Heart left ventricle (tissue), 16 donors: ENCODE results near the gene SERPINB11. TPM values are rescaled to one million over a fixed set of nuclear protein-coding genes. Genes with fewer than 3 reads are reported as not detected.

ENCODE experiments used
- ATAC-seq, 4 donors: fragments of 200-7000 bp; cut with Tn5 transposase; one replicate each; pipeline ENCODE4 v1.9.1; 2020 to 2022; ENCODE audit warnings: moderate library complexity in 4 of 4, mild to moderate bottlenecking in 3 of 4, moderate number of reproducible peaks in 1 of 4
- DNase-seq, 5 donors: peaks; one replicate each; pipeline ENCODE4 v3.0.0-alpha.2; 2020
- H3K27ac ChIP-seq, 12 donors: fragments of 200-600 bp; sonication (generic) in 4 of 12; one replicate each; pipeline versions ENCODE4 v1.5.0 to v1.8.0; 2016 to 2022; ENCODE audit warnings: mild to moderate bottlenecking in 2 of 12
- H3K27me3 ChIP-seq, 9 donors: fragments of 200-600 bp; sonication (generic) in 2 of 9; one replicate each; pipeline versions ENCODE4 v1.5.1 to v1.8.0; 2016 to 2022; ENCODE audit warnings: mild to moderate bottlenecking in 3 of 9
- H3K36me3 ChIP-seq, 9 donors: fragments of 200-600 bp; sonication (generic) in 2 of 9; one replicate each; pipeline versions ENCODE4 v1.5.0 to v1.8.0; 2018 to 2022; ENCODE audit warnings: mild to moderate bottlenecking in 2 of 9
- H3K4me1 ChIP-seq, 12 donors: fragments of 200-600 bp; sonication (generic) in 4 of 12; one replicate each; pipeline versions ENCODE4 v1.5.0 to v1.8.0; 2016 to 2022; ENCODE audit warnings: mild to moderate bottlenecking in 3 of 12
- H3K4me3 ChIP-seq, 12 donors: fragments of 200-600 bp; sonication (generic) in 4 of 12; one replicate each; pipeline versions ENCODE4 v1.5.0 to v1.8.0; 2017 to 2022; ENCODE audit warnings: mild to moderate bottlenecking in 9 of 12, moderate library complexity in 4 of 12
- H3K9me3 ChIP-seq, 12 donors: fragments of 200-600 bp; sonication (generic) in 4 of 12; one replicate each; pipeline versions ENCODE4 v1.5.0 to v1.8.0; 2016 to 2022; ENCODE audit warnings: mild to moderate bottlenecking in 1 of 12
- CTCF ChIP-seq, 12 donors: fragments of 200-600 bp; sonication (generic) in 4 of 12; IDR thresholded peaks; one replicate each; pipeline versions ENCODE4 v1.5.0 to v1.8.0; 2018 to 2022; ENCODE audit warnings: antibody characterized with exemption in 12 of 12, mild to moderate bottlenecking in 5 of 12
- POLR2A ChIP-seq, 2 donors: fragments of 450-650 bp; IDR thresholded peaks; one replicate each; pipeline ENCODE4 v1.6.1; 2017; ENCODE audit warnings: antibody characterized with exemption in 2 of 2, mild to moderate bottlenecking in 2 of 2, moderate library complexity in 2 of 2
- WGBS, 4 donors: extraction: QIAGEN DNeasy Blood & Tissue Kit in 2 of 4; methylation state at CpG; one replicate each; pipeline versions ENCODE4 v1.1.5 to v1.1.7; 2013 to 2018; 5-methylcytosine and 5-hydroxymethylcytosine counted together
- intact Hi-C, 10 donors: fragments of 100-400 bp; cut with DNase I; formaldehyde crosslinking; loops; one replicate each; pipeline versions ENCODE4 v1.11.1 to v1.14.2; 2022
- polyA plus RNA-seq, 2 donors: library from polyadenylated mRNA; stranded (reverse); fragments of 200-250 nt; gene quantifications; one replicate each; pipeline ENCODE4 v1.2.3, GENCODE V29; 2013
- total RNA-seq, 9 donors: library from RNA; depleted of rRNA in 2 of 9; stranded (reverse); fragments of >200 nt in 2 of 9; fragmentation: NEBNext Ultra II Directional in 3 of 9; extraction: Animal tissue kit (Norgen Biotek cat#: 25700) in 3 of 9; gene quantifications; one replicate each; pipeline versions ENCODE4 v1.1.0 to v1.2.4, GENCODE V29; 2016 to 2023
- donor health status: ischemic (EF 13 %, LVEDD 7.1; RV severe dilation, severe dysfunction).
- donor health status: healthy with polysubstance abuse.
- donor health status: DM: no; HTN: yes; CAD: no.
- donor health status: DM: no; HTN: no; CAD: no.
- donor health status: ischemic (EF 25% LVEDD 6.9; RV normal size, moderate dysfunction).
- donor health status: ischemic (EF 25% LVEDD 5.7; RV mildly dilated, moderate dysfunction).
- donor health status: healthy.
- donor health status: DM: yes; HTN: yes; CAD: no.
- donor health status: ischemic (EF 35%, LVEDD 5.7; RV mildly dilated, moderate dysfunction).
- donor health status: nonischemic (EF 11% LVEDD 7.7; RV severe dilation, severe dysfunction).
- donor health status: DM: yes; HTN: yes; CAD: no.
- donor health status: PGD.
- donor health status: ischemic (EF 29% LVEDD 5.4; RV normal size, mild dysfunction).
- donor health status: nonischemic (EF 23%, LVEDD 6.1; RV moderate dilation, normal function).

The SERPINB11 gene
- total and polyA plus RNA-seq, 11 donors: not detected

GRCh38 chr18:63749489-63749888 lies 46.7 kb downstream of the SERPINB11 start:
- Histone ChIP-seq H3K4me1 (no peaks in the 10 kb centered on the region), H3K4me3 (no peak overlapping the region), H3K36me3 (no peaks in the 10 kb centered on the region), H3K27me3 (no peaks in the 10 kb centered on the region), H3K9me3 (peaks cover 0 to 10% (median 0%) of the 10 kb centered on the region in 12 donors), H3K27ac (no peak overlapping the region)
- DNase-seq (no peak), ATAC-seq (no peak)
- 50 to 75% (median 64%) methylated on average over 1 of the region's 1 CpG for WGBS, 4 donors
- TF ChIP-seq POLR2A (IDR thresholded peaks at IDR 0.05) (no peak), CTCF (IDR thresholded peaks at IDR 0.05) (no peak)
- intact Hi-C loops: no loop called here

GRCh38 chr18:63752636-63753035 lies 49.9 kb downstream of the SERPINB11 start:
- H3K9me3 ChIP-seq: peaks cover 0 to 10% (median 0%) of the 10 kb centered on the region in 12 donors
- H3K27ac ChIP-seq: no peak overlapping the region
- ATAC-seq (no peak), DNase-seq (no peak)
- H3K27me3 ChIP-seq: no peaks in the 10 kb centered on the region
- intact Hi-C loops: no loop called here
- no peaks in the 10 kb centered on the region for H3K4me1 ChIP-seq
- H3K36me3 ChIP-seq: no peaks in the 10 kb centered on the region
- no peak overlapping the region for H3K4me3 ChIP-seq
- TF ChIP-seq CTCF (IDR thresholded peaks at IDR 0.05): no peak
- no peak for TF ChIP-seq POLR2A (IDR thresholded peaks at IDR 0.05)
- WGBS, 4 donors: 60 to 70% (median 63%) methylated on average over 2 of the region's 2 CpGs

GRCh38 chr18:63753676-63754075 lies 50.9 kb downstream of the SERPINB11 start:
- DNase-seq: no peak
- Histone ChIP-seq H3K4me1 (no peaks in the 10 kb centered on the region), H3K36me3 (no peaks in the 10 kb centered on the region), H3K9me3 (peaks cover 0 to 10% (median 0%) of the 10 kb centered on the region in 12 donors), H3K27ac (no peak overlapping the region), H3K4me3 (no peak overlapping the region), H3K27me3 (no peaks in the 10 kb centered on the region)
- TF ChIP-seq CTCF (IDR thresholded peaks at IDR 0.05) (no peak), POLR2A (IDR thresholded peaks at IDR 0.05) (no peak)
- intact Hi-C loops: no loop called here
- no peak for ATAC-seq

GRCh38 chr18:63757541-63757940 lies 54.8 kb downstream of the SERPINB11 start:
- Histone ChIP-seq H3K9me3 (peaks cover 0 to 18% (median 11%) of the 10 kb centered on the region in 12 donors), H3K4me1 (no peaks in the 10 kb centered on the region), H3K27me3 (no peaks in the 10 kb centered on the region), H3K27ac (no peak overlapping the region), H3K36me3 (no peaks in the 10 kb centered on the region), H3K4me3 (no peak overlapping the region)
- ATAC-seq (no peak), DNase-seq (no peak)
- TF ChIP-seq POLR2A (IDR thresholded peaks at IDR 0.05): no peak
- TF ChIP-seq CTCF (IDR thresholded peaks at IDR 0.05): no peak
- intact Hi-C loops: no loop called here
